ENCODE measurements around the gene CLRN1. TPM values are rescaled to one million over a fixed set of nuclear protein-coding genes. Genes with fewer than 3 reads are reported as not detected.

The CLRN1 gene
- total RNA-seq = not detected in 2 replicates

GRCh38 chr3:150972366-150973071 is at the start of gene CLRN1:
Gene CLRN1, minus strand, starts transcription at chr3:150972727. Its CDS starts 19 bp downstream, at chr3:150972708.

GRCh38 chr3:150905339-150905738 is 67.2 kb downstream of the CLRN1 start, which contains the start of gene MINDY4B:
Gene MINDY4B, minus strand, starts transcription at chr3:150905439. Its CDS starts 0 bp downstream, at chr3:150905439.

Other genes with a start within 250 kb of the CLRN1 start
- 8.4 and 15.5 TPM in 2 replicates for gene SIAH2, start 209.6 kb downstream of the CLRN1 start, total RNA-seq
- gene MINDY4B, start 67.3 kb downstream of the CLRN1 start, total RNA-seq = not detected in 2 replicates
- under 0.01 and 0.19 TPM in 2 replicates for gene MED12L, start 112.9 kb upstream of the CLRN1 start, total RNA-seq
- gene GPR171, start 230.5 kb upstream of the CLRN1 start, total RNA-seq = not detected in 2 replicates